OCI-LY1 (cell line): ENCODE data around the gene FBXO45.

Experiments used
- H2AFZ ChIP-seq: fragments of 200-600 bp; sonication (generic), shearing (Covaris generic); 2 replicates; pipeline ENCODE4 v1.6.0; 2014; ENCODE audit warnings: antibody characterized with exemption, mild to moderate bottlenecking, low read length
- H3F3A ChIP-seq: fragments of 200-600 bp; sonication (generic), shearing (Covaris generic); 2 replicates; pipeline ENCODE4 v1.6.0; 2014; ENCODE audit warnings: mild to moderate bottlenecking, antibody characterized with exemption, low read length, moderate library complexity; ENCODE audit not compliant: insufficient read depth
- H3K27ac ChIP-seq: fragments of 200-600 bp; sonication (generic); 2 replicates; pipeline ENCODE4 v1.5.1; 2014; ENCODE audit warnings: low read length, mixed run types, mild to moderate bottlenecking, low read depth; ENCODE audit not compliant: poor library complexity, severe bottlenecking
- H3K27me3 ChIP-seq: fragments of 200-600 bp; sonication (generic); 2 replicates; pipeline ENCODE4 v1.6.0; 2014; ENCODE audit warnings: antibody characterized with exemption, mild to moderate bottlenecking, low read length, moderate library complexity; ENCODE audit not compliant: insufficient read depth
- H3K36me3 ChIP-seq: fragments of 200-600 bp; sonication (generic); 2 replicates; pipeline ENCODE4 v1.6.1; 2014; ENCODE audit warnings: mild to moderate bottlenecking, antibody characterized with exemption, low read length, moderate library complexity, mixed read lengths; ENCODE audit not compliant: insufficient read depth
- H3K4me1 ChIP-seq: fragments of 200-600 bp; sonication (generic); 2 replicates; pipeline ENCODE4 v1.5.1; 2014; ENCODE audit warnings: mild to moderate bottlenecking, low read length, moderate library complexity; ENCODE audit not compliant: insufficient read depth, severe bottlenecking
- H3K4me2 ChIP-seq: fragments of 200-600 bp; sonication (generic), shearing (Covaris generic); 2 replicates; pipeline ENCODE4 v1.6.1; 2014; ENCODE audit warnings: low read length
- H3K4me3 ChIP-seq: fragments of 200-600 bp; sonication (generic); 2 replicates; pipeline ENCODE4 v1.5.1; 2014; ENCODE audit warnings: low read length, low read depth, mild to moderate bottlenecking, mixed read lengths; ENCODE audit not compliant: poor library complexity, severe bottlenecking
- H3K79me2 ChIP-seq: fragments of 200-600 bp; shearing (Covaris generic); 2 replicates; pipeline ENCODE4 v1.6.1; 2016; ENCODE audit warnings: mixed run types, low read length, mixed read lengths; ENCODE audit not compliant: insufficient read depth
- H3K9ac ChIP-seq: fragments of 200-600 bp; sonication (generic), shearing (Covaris generic); 2 replicates; pipeline ENCODE4 v1.6.1; 2014; ENCODE audit warnings: mild to moderate bottlenecking, low read length, mixed read lengths
- H3K9me2 ChIP-seq: fragments of 200-600 bp; sonication (generic), shearing (Covaris generic); 2 replicates; pipeline ENCODE4 v1.6.1; 2014; ENCODE audit warnings: low read depth, mild to moderate bottlenecking, low read length, mixed read lengths
- H3K9me3 ChIP-seq: fragments of 200-600 bp; shearing (Covaris generic); 2 replicates; pipeline ENCODE4 v1.6.1; 2014; ENCODE audit warnings: low read length, mixed read lengths
- H4K20me1 ChIP-seq: fragments of 200-600 bp; sonication (generic), shearing (Covaris generic); 2 replicates; pipeline ENCODE4 v1.6.0; 2016; ENCODE audit warnings: mild to moderate bottlenecking, low read length; ENCODE audit not compliant: insufficient read depth
- EZH2 ChIP-seq: fragments of 200-600 bp; sonication (generic), shearing (Covaris generic); IDR thresholded peaks from 2 replicates; pipeline ENCODE4 v1.8.0; 2017; ENCODE audit warnings: borderline replicate concordance, mixed run types, mild to moderate bottlenecking, antibody characterized with exemption, low read length, moderate library complexity, mixed read lengths
- TF ChIP-seq, protein P1 (sequence below): fragments of 200-600 bp; sonication (generic), shearing (Covaris generic); IDR thresholded peaks from 2 replicates; pipeline ENCODE4 v1.5.1; 2017; ENCODE audit warnings: mild to moderate bottlenecking, antibody characterized with exemption, low read length, moderate library complexity, mixed read lengths

FBXO45 gene

DNA sequence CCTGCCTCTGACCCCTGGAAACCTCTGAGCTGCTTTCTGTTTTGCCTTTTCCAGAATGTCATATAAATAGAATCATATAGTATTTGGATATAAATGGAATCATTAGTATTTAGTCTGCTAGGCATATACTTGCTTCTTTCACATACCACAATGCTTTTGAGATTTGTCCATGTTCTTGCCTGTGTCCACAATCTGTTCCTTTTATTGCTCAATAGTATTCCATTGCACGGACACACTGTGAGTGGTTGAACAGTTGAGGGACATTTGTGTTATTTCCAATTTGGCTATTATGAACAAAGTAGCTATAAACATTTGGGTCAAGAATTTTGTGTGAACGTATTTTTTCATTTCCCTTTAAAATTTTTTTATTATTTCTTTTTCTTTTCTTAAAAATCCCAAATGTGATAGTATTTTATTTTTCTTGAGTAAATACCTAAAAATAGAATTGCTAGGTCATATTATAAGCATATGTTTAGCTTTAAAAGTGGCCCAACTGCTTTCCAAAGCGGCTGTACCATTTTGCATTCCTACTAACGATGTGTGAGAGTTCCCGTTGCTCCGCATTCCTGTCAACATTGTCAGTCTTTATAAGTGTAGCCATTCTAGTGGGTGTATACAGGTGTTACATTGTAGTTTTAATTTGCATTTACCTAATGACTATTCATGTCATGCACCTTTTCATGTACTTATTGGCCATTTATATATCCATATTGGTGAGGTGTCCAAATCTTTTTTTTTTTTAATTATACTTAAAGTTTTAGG, 26.6 kb upstream of the FBXO45 start:
- Histone ChIP-seq H3K27ac (no peak overlapping the region), H4K20me1 (no peaks in the 10 kb centered on the region), H3K9me2 (no peaks in the 10 kb centered on the region), H3K9me3 (0 out of 2 replicates have a peak, but pooled peaks cover 3% of the 10 kb centered on the region), H3K36me3 (no peaks in the 10 kb centered on the region), H3K4me1 (no peaks in the 10 kb centered on the region), H3K27me3 (peaks cover 7% of the 10 kb centered on the region), H3K79me2 (no peaks in the 10 kb centered on the region), H3K4me3 (no peak overlapping the region), H3K4me2 (no peak overlapping the region), H2AFZ (no peak overlapping the region), H3K9ac (no peak overlapping the region), H3F3A (no peaks in the 10 kb centered on the region)
- TF ChIP-seq EZH2, result no peak
- TF ChIP-seq, protein P1, sequence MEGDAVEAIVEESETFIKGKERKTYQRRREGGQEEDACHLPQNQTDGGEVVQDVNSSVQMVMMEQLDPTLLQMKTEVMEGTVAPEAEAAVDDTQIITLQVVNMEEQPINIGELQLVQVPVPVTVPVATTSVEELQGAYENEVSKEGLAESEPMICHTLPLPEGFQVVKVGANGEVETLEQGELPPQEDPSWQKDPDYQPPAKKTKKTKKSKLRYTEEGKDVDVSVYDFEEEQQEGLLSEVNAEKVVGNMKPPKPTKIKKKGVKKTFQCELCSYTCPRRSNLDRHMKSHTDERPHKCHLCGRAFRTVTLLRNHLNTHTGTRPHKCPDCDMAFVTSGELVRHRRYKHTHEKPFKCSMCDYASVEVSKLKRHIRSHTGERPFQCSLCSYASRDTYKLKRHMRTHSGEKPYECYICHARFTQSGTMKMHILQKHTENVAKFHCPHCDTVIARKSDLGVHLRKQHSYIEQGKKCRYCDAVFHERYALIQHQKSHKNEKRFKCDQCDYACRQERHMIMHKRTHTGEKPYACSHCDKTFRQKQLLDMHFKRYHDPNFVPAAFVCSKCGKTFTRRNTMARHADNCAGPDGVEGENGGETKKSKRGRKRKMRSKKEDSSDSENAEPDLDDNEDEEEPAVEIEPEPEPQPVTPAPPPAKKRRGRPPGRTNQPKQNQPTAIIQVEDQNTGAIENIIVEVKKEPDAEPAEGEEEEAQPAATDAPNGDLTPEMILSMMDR, result no peak

DNA sequence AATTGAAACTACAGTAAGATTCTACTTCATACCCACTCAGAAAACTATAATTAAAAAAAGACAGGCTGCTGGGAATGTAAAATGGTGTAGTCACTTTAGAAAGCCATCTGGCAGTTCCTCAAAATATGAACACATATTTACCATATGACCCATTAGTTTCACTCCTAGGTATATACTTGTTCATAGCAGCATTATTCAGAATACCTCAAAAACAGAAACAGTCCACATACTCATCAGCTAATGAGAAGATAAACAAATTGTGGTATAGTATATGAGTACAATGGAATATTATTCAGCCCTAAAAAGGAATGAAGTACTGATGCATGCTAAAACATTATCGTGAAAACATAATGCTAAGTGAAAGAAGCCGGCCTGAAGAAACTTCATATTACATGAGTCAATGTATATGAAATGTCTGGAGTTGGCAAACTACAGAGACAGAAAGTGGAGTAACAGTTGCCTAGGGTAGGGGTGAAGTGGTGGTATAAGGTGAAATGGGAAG, 23.9 kb upstream of the FBXO45 start:
- Histone ChIP-seq H3F3A (no peaks in the 10 kb centered on the region), H3K9me3 (peaks cover 9% of the 10 kb centered on the region; the same call in 1 of the 2 replicates), H3K27me3 (peaks cover 7% of the 10 kb centered on the region; the same call in 1 of the 2 replicates), H3K4me2 (no peak overlapping the region), H3K9ac (no peak overlapping the region), H4K20me1 (no peaks in the 10 kb centered on the region), H2AFZ (no peak overlapping the region), H3K79me2 (no peaks in the 10 kb centered on the region), H3K4me1 (no peaks in the 10 kb centered on the region), H3K9me2 (no peaks in the 10 kb centered on the region), H3K4me3 (no peak overlapping the region), H3K27ac (no peak overlapping the region), H3K36me3 (no peaks in the 10 kb centered on the region)
- TF ChIP-seq, protein P1, result no peak
- no peak for TF ChIP-seq EZH2

DNA sequence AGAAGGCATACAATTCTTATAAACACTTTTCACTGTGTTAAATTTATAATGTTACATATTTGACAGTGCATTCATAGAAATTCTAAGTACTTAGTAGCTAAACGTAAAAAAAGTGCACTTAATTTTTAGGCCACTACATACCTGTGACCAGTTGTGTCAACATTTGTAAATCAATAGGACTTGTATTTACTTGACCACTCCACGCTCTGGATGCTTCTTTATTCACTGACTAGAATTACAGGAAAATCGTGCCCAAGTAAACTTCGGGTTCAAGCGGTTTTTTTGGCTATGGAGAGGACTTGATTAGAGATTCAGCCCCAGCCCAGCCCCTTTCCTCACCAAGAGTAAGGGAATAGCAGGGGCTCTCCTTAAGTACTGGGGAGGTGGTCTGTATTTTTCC, 21.9 kb upstream of the FBXO45 start:
- H3K27ac ChIP-seq, result no peak overlapping the region
- no peak for TF ChIP-seq EZH2
- TF ChIP-seq, protein P1, result no peak
- H2AFZ ChIP-seq, result no peak overlapping the region
- no peaks in the 10 kb centered on the region for H3F3A ChIP-seq
- no peaks in the 10 kb centered on the region for H4K20me1 ChIP-seq
- peaks cover 12% of the 10 kb centered on the region; the same call in 1 of the 2 replicates for H3K9me3 ChIP-seq
- H3K4me1 ChIP-seq, result no peaks in the 10 kb centered on the region
- H3K36me3 ChIP-seq, result no peaks in the 10 kb centered on the region
- peaks cover 7% of the 10 kb centered on the region; the same call in 1 of the 2 replicates for H3K27me3 ChIP-seq
- no peaks in the 10 kb centered on the region for H3K9me2 ChIP-seq
- no peaks in the 10 kb centered on the region for H3K79me2 ChIP-seq
- no peak overlapping the region for H3K4me3 ChIP-seq
- no peak overlapping the region for H3K4me2 ChIP-seq
- no peak overlapping the region for H3K9ac ChIP-seq
